PC-9 (cell line): ENCODE data around the gene CBX2. TPM values are rescaled to one million over a fixed set of nuclear protein-coding genes. Genes with fewer than 3 reads are reported as not detected.

Experiments used
- BruUV-seq: library from RNA; stranded (reverse); fragments of 400-500 nt; replicated peaks from 2 replicates; lab custom pipeline; 2021; lab: Mats Ljungman, UMichigan
- CTCF ChIA-PET: fragments of 300-600 bp; sonication (Branson Sonifier 250); formaldehyde crosslinking; loops from one replicate; lab custom pipeline; 2022; ENCODE audit warnings: antibody characterized with exemption; lab: Charles Lee
- POLR2A ChIA-PET: fragments of 300-600 bp; sonication (Branson Sonifier 250); formaldehyde crosslinking; loops from one replicate; lab custom pipeline; 2022; ENCODE audit warnings: antibody characterized with exemption; ENCODE audit not compliant: unreplicated experiment; lab: Charles Lee
- DNase-seq, 2 experiments: peaks; one replicate each; pipeline versions ENCODE4 v3.0.0 to v3.0.0-alpha.2; 2015 to 2022; ENCODE audit warnings: mixed read lengths in 1 of 2
- H2AFZ ChIP-seq: fragments of 200-600 bp; sonication (generic); 2 replicates; pipeline ENCODE4 v1.8.1; 2017; ENCODE audit warnings: antibody characterized with exemption
- H3F3A ChIP-seq: fragments of 200-600 bp; sonication (generic); 2 replicates; pipeline ENCODE4 v1.8.1; 2017; ENCODE audit warnings: antibody characterized with exemption, mild to moderate bottlenecking, low read depth; ENCODE audit not compliant: insufficient read depth
- H3K27ac ChIP-seq: fragments of 200-600 bp; sonication (generic); 2 replicates; pipeline ENCODE4 v1.6.1; 2016; ENCODE audit warnings: mixed run types
- H3K27me3 ChIP-seq: fragments of 200-600 bp; sonication (generic); 2 replicates; pipeline ENCODE4 v1.6.1; 2016; ENCODE audit warnings: low read depth, mixed run types; ENCODE audit not compliant: insufficient read depth
- H3K36me3 ChIP-seq: fragments of 200-600 bp; sonication (generic); 2 replicates; pipeline ENCODE4 v1.6.1; 2016; ENCODE audit warnings: low read depth, mixed run types
- H3K4me1 ChIP-seq: fragments of 200-600 bp; sonication (generic); replicated peaks from 2 replicates; pipeline ENCODE4 v1.6.1; 2016; ENCODE audit warnings: mixed run types; ENCODE audit not compliant: insufficient read depth
- H3K4me2 ChIP-seq: fragments of 200-600 bp; sonication (generic); 2 replicates; pipeline ENCODE4 v1.6.1; 2017; ENCODE audit warnings: mixed run types
- H3K4me3 ChIP-seq: fragments of 200-600 bp; sonication (generic); 2 replicates; pipeline ENCODE4 v1.6.1; 2016; ENCODE audit warnings: mixed run types
- H3K79me2 ChIP-seq: fragments of 200-600 bp; sonication (generic); 2 replicates; pipeline ENCODE4 v1.6.1; 2017; ENCODE audit warnings: low read depth, mixed run types
- H3K9me2 ChIP-seq: fragments of 200-600 bp; sonication (generic); 2 replicates; pipeline ENCODE4 v1.8.1; 2017; ENCODE audit warnings: mild to moderate bottlenecking; ENCODE audit not compliant: insufficient read depth
- H3K9me3 ChIP-seq: fragments of 200-600 bp; sonication (generic); 2 replicates; pipeline ENCODE4 v1.8.1; 2016; ENCODE audit warnings: low read depth; ENCODE audit not compliant: insufficient read depth
- H4K20me1 ChIP-seq: fragments of 200-600 bp; sonication (generic); 2 replicates; pipeline ENCODE4 v1.8.1; 2017; ENCODE audit not compliant: insufficient read depth
- EZH2 ChIP-seq: fragments of 200-600 bp; sonication (generic); IDR thresholded peaks from 2 replicates; pipeline ENCODE4 v1.8.0; 2017; ENCODE audit warnings: antibody characterized with exemption, low read depth
- intact Hi-C: fragments of 100-400 bp; cut with micrococcal nuclease; formaldehyde crosslinking; loops from one replicate; pipeline ENCODE4 v1.10.0; 2022; ENCODE audit not compliant: unreplicated experiment
- total RNA-seq: library from RNA; stranded (reverse); gene quantifications from 2 replicates; pipeline ENCODE4 v1.2.3, GENCODE V29; 2021
- TF ChIP-seq, protein P1 (sequence below): fragments of 200-600 bp; sonication (generic); conservative IDR thresholded peaks from 2 replicates; pipeline ENCODE4 v1.6.1; 2017; ENCODE audit warnings: mixed run types, antibody characterized with exemption, mild to moderate bottlenecking, moderate library complexity

Gene CBX2
- total RNA-seq, 1 experiment from 2014 or later: 32.6 TPM

DNA sequence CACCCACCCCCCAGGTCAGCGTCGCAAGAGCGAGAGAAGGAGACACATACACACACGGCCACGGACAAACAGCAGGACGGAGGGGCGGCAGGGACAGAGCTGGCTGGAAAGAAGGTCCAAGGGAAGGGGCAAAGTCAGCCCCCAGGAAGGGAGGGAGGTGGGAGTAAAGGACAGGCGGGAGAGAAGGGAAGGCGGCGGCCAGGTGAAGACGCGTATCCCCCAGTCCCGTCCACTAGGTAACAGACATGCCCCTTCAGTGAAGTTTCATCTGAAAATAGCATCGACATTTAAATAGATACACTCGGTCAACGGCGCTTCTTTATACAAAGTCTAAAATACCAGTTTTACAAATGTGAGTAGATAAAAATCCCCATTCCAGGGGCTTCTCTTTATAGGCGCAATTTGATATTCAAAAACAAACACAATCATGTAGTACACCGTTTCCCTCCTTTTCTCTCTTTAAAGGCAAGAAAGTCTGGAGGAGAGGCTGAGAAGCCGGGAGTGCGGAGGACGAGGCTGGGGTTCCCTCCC lies 14.5 kb downstream of the CBX2 start:
- intact Hi-C loops: no loop called here
- H3K9me3 ChIP-seq: no peaks in the 10 kb centered on the region
- no peak overlapping the region for H3K4me2 ChIP-seq
- H3K9me2 ChIP-seq: no peaks in the 10 kb centered on the region
- H3K4me3 ChIP-seq: no peak overlapping the region
- H3F3A ChIP-seq: peaks cover 7% of the 10 kb centered on the region; the same call in 1 of the 2 replicates
- peaks cover 8% of the 10 kb centered on the region; the same call in 1 of the 2 replicates for H3K79me2 ChIP-seq
- peaks cover 6% of the 10 kb centered on the region; the same call in 1 of the 2 replicates for H3K4me1 ChIP-seq
- no peak for DNase-seq
- ChIA-PET CTCF (no interaction called here), POLR2A (interaction anchor here (0.6 kb wide), 1 partner anchor 149 kb away, joined by 12 read pairs; no protein-coding TSS in a partner anchor)
- H3K36me3 ChIP-seq: no peaks in the 10 kb centered on the region
- H3K27me3 ChIP-seq: no peaks in the 10 kb centered on the region
- H4K20me1 ChIP-seq: no peaks in the 10 kb centered on the region
- TF ChIP-seq, protein P1, sequence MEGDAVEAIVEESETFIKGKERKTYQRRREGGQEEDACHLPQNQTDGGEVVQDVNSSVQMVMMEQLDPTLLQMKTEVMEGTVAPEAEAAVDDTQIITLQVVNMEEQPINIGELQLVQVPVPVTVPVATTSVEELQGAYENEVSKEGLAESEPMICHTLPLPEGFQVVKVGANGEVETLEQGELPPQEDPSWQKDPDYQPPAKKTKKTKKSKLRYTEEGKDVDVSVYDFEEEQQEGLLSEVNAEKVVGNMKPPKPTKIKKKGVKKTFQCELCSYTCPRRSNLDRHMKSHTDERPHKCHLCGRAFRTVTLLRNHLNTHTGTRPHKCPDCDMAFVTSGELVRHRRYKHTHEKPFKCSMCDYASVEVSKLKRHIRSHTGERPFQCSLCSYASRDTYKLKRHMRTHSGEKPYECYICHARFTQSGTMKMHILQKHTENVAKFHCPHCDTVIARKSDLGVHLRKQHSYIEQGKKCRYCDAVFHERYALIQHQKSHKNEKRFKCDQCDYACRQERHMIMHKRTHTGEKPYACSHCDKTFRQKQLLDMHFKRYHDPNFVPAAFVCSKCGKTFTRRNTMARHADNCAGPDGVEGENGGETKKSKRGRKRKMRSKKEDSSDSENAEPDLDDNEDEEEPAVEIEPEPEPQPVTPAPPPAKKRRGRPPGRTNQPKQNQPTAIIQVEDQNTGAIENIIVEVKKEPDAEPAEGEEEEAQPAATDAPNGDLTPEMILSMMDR: no peak
- TF ChIP-seq EZH2: no peak
- H2AFZ ChIP-seq: no peak overlapping the region
- BruUV-seq: no TSS peak
- no peak overlapping the region for H3K27ac ChIP-seq

DNA sequence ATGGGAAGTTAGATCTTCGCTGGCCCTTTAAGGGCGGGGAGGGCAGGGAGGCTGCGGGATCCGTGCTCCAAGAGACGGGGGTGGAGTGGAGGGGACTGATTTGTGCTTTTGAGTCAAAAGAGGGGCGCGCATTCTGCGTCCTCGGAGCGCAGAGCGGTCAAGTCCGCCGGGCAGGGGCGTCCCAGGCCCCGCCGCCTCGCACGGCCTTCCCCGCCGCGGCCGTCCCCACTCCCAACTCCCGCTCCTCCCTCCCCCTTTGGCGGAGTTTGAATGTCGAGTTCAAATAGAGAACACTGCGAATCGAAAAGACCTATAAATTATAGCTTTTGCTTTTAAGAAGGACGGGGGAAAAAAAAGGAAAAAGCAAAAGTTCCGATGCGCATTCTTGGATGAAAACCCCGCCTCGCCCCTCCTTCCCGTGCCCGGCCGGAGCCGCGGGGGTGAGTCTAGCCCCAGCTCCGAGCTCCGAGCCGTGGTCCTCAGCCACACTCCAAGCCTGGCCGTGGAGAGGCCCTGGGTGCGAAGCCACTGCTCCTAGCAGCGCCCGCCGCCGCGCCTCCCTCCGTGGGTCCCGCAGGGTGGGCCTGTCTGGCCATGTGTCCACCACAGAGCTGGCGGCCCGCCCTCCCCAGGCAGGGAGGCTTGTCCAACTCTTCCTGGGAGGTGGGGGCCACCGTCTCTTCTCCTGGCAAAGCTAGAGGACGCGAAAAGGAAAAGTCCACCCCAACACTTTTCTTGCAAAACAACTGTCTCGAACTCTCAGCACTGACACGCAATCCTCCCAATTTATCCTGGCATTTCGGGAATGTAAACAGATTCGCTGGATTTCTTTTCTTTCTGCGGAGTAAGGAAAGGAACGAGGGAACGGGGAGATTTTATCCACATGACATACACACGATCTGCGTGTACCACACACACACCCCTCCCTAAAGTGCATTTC lies 15.3 kb downstream of the CBX2 start:
- Histone ChIP-seq H3K36me3 (no peaks in the 10 kb centered on the region), H3K4me3 (no peak overlapping the region), H3K4me1 (peaks cover 6% of the 10 kb centered on the region; the same call in 1 of the 2 replicates), H3K9me3 (no peaks in the 10 kb centered on the region), H4K20me1 (no peaks in the 10 kb centered on the region), H3K9me2 (no peaks in the 10 kb centered on the region), H2AFZ (no peak overlapping the region), H3K27me3 (no peaks in the 10 kb centered on the region), H3F3A (peaks cover 7% of the 10 kb centered on the region; the same call in 1 of the 2 replicates), H3K4me2 (no peak overlapping the region), H3K27ac (no peak overlapping the region), H3K79me2 (peaks cover 8% of the 10 kb centered on the region; the same call in 1 of the 2 replicates)
- no TSS peak for BruUV-seq
- TF ChIP-seq EZH2: no peak
- TF ChIP-seq, protein P1: no peak
- no peak for DNase-seq
- intact Hi-C loops: no loop called here
- POLR2A ChIA-PET: interaction anchor here (0.6 kb wide), 1 partner anchor 148 kb away, joined by 12 read pairs; no protein-coding TSS in a partner anchor
- CTCF ChIA-PET: interaction anchor here (0.5 to 0.7 kb wide), 2 partner anchors 124 to 248 kb away, joined by 3 to 6 read pairs; no protein-coding TSS in a partner anchor

GRCh38 chr17:79793924-79794304 lies 16.0 kb downstream of the CBX2 start:
- BruUV-seq: no TSS peak
- TF ChIP-seq, protein P1: no peak
- H3K27me3 ChIP-seq: no peaks in the 10 kb centered on the region; the same call in 1 of the 2 replicates
- H3K4me3 ChIP-seq: no peak overlapping the region
- H3F3A ChIP-seq: 0 out of 2 replicates have a peak, but pooled peaks cover under 1% of the 10 kb centered on the region
- H3K9me3 ChIP-seq: no peaks in the 10 kb centered on the region
- H3K4me2 ChIP-seq: no peak overlapping the region
- ChIA-PET POLR2A (no interaction called here), CTCF (interaction anchor here (0.7 kb wide), 1 partner anchor 123 kb away, joined by 3 read pairs; no protein-coding TSS in a partner anchor)
- no peaks in the 10 kb centered on the region for H3K36me3 ChIP-seq
- H4K20me1 ChIP-seq: no peaks in the 10 kb centered on the region
- H3K9me2 ChIP-seq: no peaks in the 10 kb centered on the region
- intact Hi-C loops: no loop called here
- peaks cover 8% of the 10 kb centered on the region; the same call in 1 of the 2 replicates for H3K79me2 ChIP-seq
- H3K27ac ChIP-seq: no peak overlapping the region
- H3K4me1 ChIP-seq: peaks cover 6% of the 10 kb centered on the region; the same call in 1 of the 2 replicates
- H2AFZ ChIP-seq: no peak overlapping the region
- no peak for DNase-seq
